CD14-positive monocyte (primary cell): ENCODE data around the gene LAYN. TPM values are rescaled to one million over a fixed set of nuclear protein-coding genes. Genes with fewer than 3 reads are reported as not detected.
A peak's percentile ranks its signal among the peaks of the same experiment; 100 is the strongest.

Source experiments
- DNase-seq, 3 donors: peaks; one replicate each; pipeline ENCODE4 v3.0.0-alpha.2; 2011 to 2022
- H2AFZ ChIP-seq: 2 replicates; pipeline ENCODE4 v1.6.0; 2012; ENCODE audit warnings: mild to moderate bottlenecking, low read depth, low read length, inconsistent platforms; ENCODE audit not compliant: insufficient read depth, poor library complexity, severe bottlenecking
- H3K27ac ChIP-seq, 2 donors: 1 replicate in 1 of 2; 2 replicates in 1 of 2; pipeline ENCODE4 v1.5.1; 2012 to 2013; ENCODE audit warnings: low read length in 2 of 2, control low read depth in 1 of 2, inconsistent platforms in 1 of 2, low read depth in 1 of 2, mild to moderate bottlenecking in 1 of 2
- H3K27me3 ChIP-seq, 2 donors: one replicate each; pipeline versions ENCODE4 v1.6.0 to v1.6.1; 2011 to 2013; ENCODE audit warnings: low read length in 2 of 2; ENCODE audit not compliant: control insufficient read depth in 2 of 2, insufficient read depth in 2 of 2
- H3K36me3 ChIP-seq, 2 donors: replicated peaks in 1 of 2; 1 replicate in 1 of 2; 2 replicates in 1 of 2; pipeline versions ENCODE4 v1.5.1 to v1.6.1; 2012 to 2013; ENCODE audit warnings: low read length in 2 of 2, control low read depth in 1 of 2, inconsistent platforms in 1 of 2, mild to moderate bottlenecking in 1 of 2; ENCODE audit not compliant: insufficient read depth in 2 of 2, control insufficient read depth in 1 of 2
- H3K4me1 ChIP-seq, 2 donors: 1 replicate in 1 of 2; 2 replicates in 1 of 2; pipeline versions ENCODE4 v1.5.1 to v1.6.1; 2012 to 2013; ENCODE audit warnings: low read length in 2 of 2, control low read depth in 1 of 2, inconsistent platforms in 1 of 2, mild to moderate bottlenecking in 1 of 2, moderate library complexity in 1 of 2; ENCODE audit not compliant: insufficient read depth in 2 of 2, control insufficient read depth in 1 of 2
- H3K4me2 ChIP-seq: replicated peaks from 2 replicates; pipeline ENCODE3; 2012; ENCODE audit warnings: low read length, moderate library complexity, mild to moderate bottlenecking; ENCODE audit not compliant: poor library complexity, severe bottlenecking; ENCODE audit errors: extremely low read depth
- H3K4me3 ChIP-seq, 3 experiments: fragments of 200-600 bp in 1 of 3; sonication (generic) in 1 of 3; replicated peaks in 1 of 3; 1 replicate in 2 of 3; 2 replicates in 1 of 3; pipeline ENCODE4 v1.5.1; 2011 to 2013; ENCODE audit warnings: low read length in 3 of 3, mild to moderate bottlenecking in 3 of 3, control low read depth in 2 of 3, low read depth in 2 of 3, inconsistent platforms in 1 of 3, moderate library complexity in 1 of 3
- H3K79me2 ChIP-seq: 2 replicates; pipeline ENCODE4 v1.6.0; 2012; ENCODE audit warnings: mild to moderate bottlenecking, control low read depth, inconsistent platforms, low read length, moderate library complexity; ENCODE audit not compliant: insufficient read depth
- H3K9ac ChIP-seq: 2 replicates; pipeline ENCODE4 v1.6.0; 2017; ENCODE audit warnings: low read length, mild to moderate bottlenecking; ENCODE audit not compliant: insufficient read depth, poor library complexity, severe bottlenecking
- H3K9me3 ChIP-seq, 2 donors: replicated peaks in 1 of 2; 1 replicate in 1 of 2; 2 replicates in 1 of 2; pipeline versions ENCODE4 v1.5.1 to v1.6.1; 2012 to 2013; ENCODE audit warnings: low read length in 2 of 2, control low read depth in 1 of 2; ENCODE audit not compliant: control insufficient read depth in 1 of 2, insufficient read depth in 1 of 2
- H4K20me1 ChIP-seq: 2 replicates; pipeline ENCODE4 v1.6.0; 2012; ENCODE audit warnings: mild to moderate bottlenecking, low read length, control low read depth, moderate library complexity; ENCODE audit not compliant: insufficient read depth
- H3K27ac Mint-ChIP-seq, 7 donors: one replicate each; pipeline ENCODE4 v1.8.0; 2020; ENCODE audit warnings: mild to moderate bottlenecking in 7 of 7, mixed read lengths in 7 of 7, moderate library complexity in 6 of 7, inconsistent platforms in 2 of 7
- H3K27me3 Mint-ChIP-seq, 3 donors: one replicate each; pipeline ENCODE4 v1.8.0; 2021 to 2022; ENCODE audit warnings: low read depth in 3 of 3, mild to moderate bottlenecking in 3 of 3, mixed read lengths in 3 of 3, moderate library complexity in 3 of 3, inconsistent platforms in 1 of 3
- H3K36me3 Mint-ChIP-seq, 2 donors: one replicate each; pipeline ENCODE4 v1.8.0; 2020; ENCODE audit warnings: mixed read lengths in 2 of 2, inconsistent platforms in 1 of 2, mild to moderate bottlenecking in 1 of 2
- H3K4me1 Mint-ChIP-seq: one replicate; pipeline ENCODE4 v1.8.0; 2020; ENCODE audit warnings: mild to moderate bottlenecking, mixed read lengths
- H3K4me3 Mint-ChIP-seq, 2 donors: one replicate each; pipeline ENCODE4 v1.8.0; 2020; ENCODE audit warnings: mild to moderate bottlenecking in 2 of 2, mixed read lengths in 2 of 2, moderate library complexity in 1 of 2
- H3K9me3 Mint-ChIP-seq, 7 donors: one replicate each; pipeline ENCODE4 v1.8.0; 2020 to 2022; ENCODE audit warnings: mixed read lengths in 7 of 7, mild to moderate bottlenecking in 6 of 7, moderate library complexity in 6 of 7, inconsistent platforms in 2 of 7
- WGBS: methylation state at CpG from one replicate; pipeline ENCODE4 v1.1.5; 2013; ENCODE audit warnings: missing lambda C conversion rate; ENCODE audit not compliant: insufficient coverage; 5-methylcytosine and 5-hydroxymethylcytosine counted together
- intact Hi-C, 2 donors: fragments of 100-400 bp; cut with micrococcal nuclease; formaldehyde crosslinking; loops; one replicate each; pipeline versions ENCODE4 v1.15.0 to v1.15.1; 2023
- polyA plus RNA-seq, 3 donors: library from polyadenylated mRNA; depleted of rRNA in 1 of 3; unstranded in 2 of 3; stranded (reverse) in 1 of 3; fragments of 300-500 nt in 2 of 3; fragments of >200 nt in 1 of 3; fragmentation: Illumina TruSeq in 2 of 3; gene quantifications; 1 replicate in 2 of 3; 2 replicates in 1 of 3; pipeline ENCODE4 v1.2.3, GENCODE V29; 2012 to 2021
- TF ChIP-seq, protein P1 (sequence below): fragments of 200-600 bp; IDR thresholded peaks from one replicate; pipeline ENCODE4 v1.8.0; 2022; ENCODE audit warnings: antibody characterized with exemption, mild to moderate bottlenecking

LAYN gene
- polyA plus RNA-seq, 3 donors = not detected

DNA sequence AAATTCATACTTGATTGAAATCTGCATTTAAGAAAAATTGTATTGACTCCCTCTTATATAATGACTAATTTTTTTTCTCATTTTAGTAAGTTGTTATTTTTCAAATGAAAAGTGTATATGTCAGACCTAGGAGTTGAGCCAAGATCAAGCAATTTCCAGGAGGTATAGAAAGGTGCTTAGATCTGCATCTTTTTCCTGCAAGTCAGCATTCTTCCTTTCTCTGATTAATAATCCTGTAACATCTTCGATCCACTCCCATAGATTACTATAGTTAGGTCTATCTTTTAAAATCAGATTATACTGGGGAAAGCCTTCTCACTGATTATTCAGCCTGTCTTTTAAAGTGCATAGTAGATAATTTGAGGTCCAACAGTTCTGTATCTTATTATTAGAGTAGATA is 13.2 kb upstream of the LAYN start:
- no peak overlapping the region for H3K27ac ChIP-seq
- TF ChIP-seq, protein P1, sequence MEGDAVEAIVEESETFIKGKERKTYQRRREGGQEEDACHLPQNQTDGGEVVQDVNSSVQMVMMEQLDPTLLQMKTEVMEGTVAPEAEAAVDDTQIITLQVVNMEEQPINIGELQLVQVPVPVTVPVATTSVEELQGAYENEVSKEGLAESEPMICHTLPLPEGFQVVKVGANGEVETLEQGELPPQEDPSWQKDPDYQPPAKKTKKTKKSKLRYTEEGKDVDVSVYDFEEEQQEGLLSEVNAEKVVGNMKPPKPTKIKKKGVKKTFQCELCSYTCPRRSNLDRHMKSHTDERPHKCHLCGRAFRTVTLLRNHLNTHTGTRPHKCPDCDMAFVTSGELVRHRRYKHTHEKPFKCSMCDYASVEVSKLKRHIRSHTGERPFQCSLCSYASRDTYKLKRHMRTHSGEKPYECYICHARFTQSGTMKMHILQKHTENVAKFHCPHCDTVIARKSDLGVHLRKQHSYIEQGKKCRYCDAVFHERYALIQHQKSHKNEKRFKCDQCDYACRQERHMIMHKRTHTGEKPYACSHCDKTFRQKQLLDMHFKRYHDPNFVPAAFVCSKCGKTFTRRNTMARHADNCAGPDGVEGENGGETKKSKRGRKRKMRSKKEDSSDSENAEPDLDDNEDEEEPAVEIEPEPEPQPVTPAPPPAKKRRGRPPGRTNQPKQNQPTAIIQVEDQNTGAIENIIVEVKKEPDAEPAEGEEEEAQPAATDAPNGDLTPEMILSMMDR = no peak
- Mint-ChIP-seq H3K4me1 (peaks cover 21% of the 10 kb centered on the region), H3K27ac (no peak overlapping the region), H3K4me3 (no peak overlapping the region), H3K27me3 (peaks cover 0 to 1% (median 1%) of the 10 kb centered on the region in 3 donors), H3K9me3 (no peaks in the 10 kb centered on the region), H3K36me3 (no peaks in the 10 kb centered on the region)
- DNase-seq = no peak
- H3K27me3 ChIP-seq = no peaks in the 10 kb centered on the region
- no peaks in the 10 kb centered on the region for H3K79me2 ChIP-seq
- peaks cover 9 to 15% of the 10 kb centered on the region in 2 donors for H3K4me1 ChIP-seq
- no peak overlapping the region for H3K9ac ChIP-seq
- no peak overlapping the region for H3K4me3 ChIP-seq
- H2AFZ ChIP-seq = no peak overlapping the region
- H3K4me2 ChIP-seq = no peak overlapping the region
- no peaks in the 10 kb centered on the region for H3K9me3 ChIP-seq
- no peaks in the 10 kb centered on the region for H4K20me1 ChIP-seq
- intact Hi-C loops = no loop called here
- no peaks in the 10 kb centered on the region for H3K36me3 ChIP-seq
- WGBS = no CpG with 5 or more reads among the region's 1 CpG

DNA sequence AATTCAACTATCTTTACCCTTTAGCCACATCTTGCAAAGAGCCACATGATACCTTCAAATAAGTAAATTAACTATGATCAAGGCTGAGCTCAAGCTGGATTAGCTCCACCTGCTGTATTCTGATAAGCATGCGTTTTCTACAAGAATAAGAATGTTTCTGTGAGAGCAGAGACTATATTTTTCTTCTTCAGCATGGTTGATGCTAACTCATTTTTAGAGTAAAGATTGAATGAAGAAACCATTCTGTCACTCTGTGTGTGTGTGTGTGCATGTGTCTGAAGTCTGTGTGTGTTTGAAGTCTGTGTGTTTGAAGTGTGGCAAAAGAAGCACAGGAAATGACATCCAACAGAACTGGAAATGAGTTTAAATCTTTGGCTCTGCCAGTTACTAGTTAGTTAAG is 12.0 kb upstream of the LAYN start:
- Histone ChIP-seq H3K4me3 (no peak overlapping the region), H3K4me2 (no peak overlapping the region), H4K20me1 (no peaks in the 10 kb centered on the region), H3K9me3 (no peaks in the 10 kb centered on the region), H3K9ac (no peak overlapping the region), H3K4me1 (peaks cover 11 to 19% of the 10 kb centered on the region in 2 donors), H2AFZ (peak overlapping the region; percentile 6), H3K27ac (no peak overlapping the region), H3K79me2 (no peaks in the 10 kb centered on the region), H3K27me3 (no peaks in the 10 kb centered on the region), H3K36me3 (no peaks in the 10 kb centered on the region)
- H3K27me3 Mint-ChIP-seq = peaks cover 0 to 1% (median 1%) of the 10 kb centered on the region in 3 donors
- no peaks in the 10 kb centered on the region for H3K9me3 Mint-ChIP-seq
- H3K4me3 Mint-ChIP-seq = no peak overlapping the region
- no peaks in the 10 kb centered on the region for H3K36me3 Mint-ChIP-seq
- DNase-seq = no peak
- H3K27ac Mint-ChIP-seq = no peak overlapping the region
- H3K4me1 Mint-ChIP-seq = peaks cover 26% of the 10 kb centered on the region
- intact Hi-C loops = no loop called here
- TF ChIP-seq, protein P1 = no peak
- no CpG with 5 or more reads among the region's 1 CpG for WGBS
